Measurements from ENCODE around the gene NEDD1.

The NEDD1 gene

DNA sequence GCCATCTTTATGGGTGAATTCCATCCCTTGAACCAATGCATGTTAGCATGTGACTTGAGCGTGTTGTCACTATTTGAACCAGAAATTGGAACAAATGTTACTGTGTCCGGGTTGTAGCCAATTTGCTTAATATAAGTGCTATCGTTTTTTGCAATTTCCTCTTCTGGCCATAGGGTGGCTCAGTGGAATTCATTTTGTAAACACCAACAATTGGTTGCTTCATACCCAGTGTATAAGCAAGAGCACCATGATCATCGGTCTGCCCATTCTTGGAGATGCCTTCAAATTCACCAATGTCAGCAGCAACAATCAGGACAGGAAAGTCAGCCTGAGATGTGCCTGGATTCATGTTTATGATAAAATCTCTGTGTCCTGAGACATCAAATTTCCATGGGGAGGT lies 5.0 kb upstream of the NEDD1 start:
- no peak for DNase-seq

DNA sequence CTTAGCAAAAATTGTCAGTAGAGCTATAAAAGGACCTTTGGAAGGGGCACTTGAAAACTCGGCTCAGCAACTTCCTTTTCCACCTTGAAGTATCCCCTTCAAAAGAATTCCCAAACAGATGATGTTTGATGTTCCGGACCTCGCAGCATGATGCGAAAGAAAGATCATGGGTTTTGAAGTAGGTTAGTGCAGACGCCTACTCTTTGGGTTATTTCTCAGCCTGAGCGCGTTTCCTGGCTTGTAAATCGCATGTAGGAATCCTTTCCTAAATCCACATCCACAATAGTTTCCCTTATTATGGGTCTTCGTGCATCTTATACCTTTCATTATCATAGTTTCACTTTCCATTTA lies 584 bp upstream of the NEDD1 start:
- no peak for DNase-seq

DNA sequence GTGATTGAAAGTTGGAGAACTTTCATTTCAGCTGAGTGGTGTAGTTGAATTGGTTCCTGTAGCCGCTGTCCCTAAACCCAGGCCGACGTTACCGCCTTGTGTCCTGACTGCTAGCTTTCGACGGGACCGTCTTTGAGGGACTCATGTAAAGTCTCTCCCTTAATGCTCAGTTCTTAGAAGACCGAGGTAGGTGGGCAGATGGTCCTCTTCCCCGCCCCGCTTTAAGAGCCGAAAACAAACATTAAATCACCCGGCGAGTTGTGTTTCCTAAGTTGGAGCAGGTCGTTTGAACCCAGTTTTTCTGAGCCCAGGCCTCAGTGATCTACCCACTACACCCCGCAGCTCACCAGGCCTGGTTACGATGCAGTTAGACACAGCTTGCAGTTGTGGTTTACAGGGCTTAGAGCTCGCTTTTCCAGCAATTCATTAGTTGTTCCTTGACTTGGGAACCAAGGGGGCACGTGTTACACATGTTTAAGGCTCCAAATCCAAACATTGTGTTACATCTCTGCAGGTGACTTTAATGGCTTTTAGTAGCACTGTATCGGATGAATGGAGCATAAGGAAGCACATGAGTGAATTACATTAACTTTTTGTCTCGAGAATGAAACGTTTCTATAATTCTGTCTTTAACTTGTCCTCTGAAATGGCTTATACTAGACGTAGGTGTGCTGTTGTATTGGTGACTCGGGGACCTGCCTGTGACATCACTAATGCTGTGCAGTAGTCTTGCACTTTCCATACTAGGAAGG lies 790 bp downstream of the NEDD1 start:
- peak; percentile 21 for DNase-seq

DNA sequence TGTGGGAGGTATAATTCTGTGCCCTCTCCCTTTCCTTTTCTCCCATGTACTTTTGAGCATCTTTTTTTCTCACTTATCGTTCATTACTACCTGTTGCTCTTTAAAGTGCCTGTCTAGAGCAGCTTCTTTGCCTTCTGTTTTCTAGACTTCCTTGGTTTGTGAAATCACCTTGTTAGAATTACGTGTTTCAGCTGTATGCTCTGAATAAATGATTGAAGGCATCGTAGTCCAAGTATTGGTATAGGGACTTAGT lies 1.3 kb downstream of the NEDD1 start:
- DNase-seq = no peak

DNA sequence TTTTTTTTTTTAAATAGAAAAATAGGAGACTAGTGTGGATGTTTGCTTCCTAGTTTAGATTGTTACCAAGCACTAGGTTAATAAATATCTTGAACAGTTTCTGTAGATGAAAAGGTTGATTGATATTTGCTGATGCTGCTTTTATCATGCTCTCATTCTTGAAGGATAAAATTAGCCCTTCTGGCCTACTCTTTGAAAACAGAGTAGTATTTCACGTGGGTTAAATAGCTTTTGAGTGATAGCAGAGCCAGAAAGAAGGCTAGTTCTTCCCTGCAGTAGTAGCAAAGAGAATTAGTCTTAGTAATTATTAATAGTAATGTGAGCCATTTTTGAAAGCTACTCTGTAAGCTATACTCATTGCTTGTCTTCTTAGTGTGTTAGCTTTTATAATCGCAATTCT lies 5.2 kb downstream of the NEDD1 start:
- no peak for DNase-seq

DNA sequence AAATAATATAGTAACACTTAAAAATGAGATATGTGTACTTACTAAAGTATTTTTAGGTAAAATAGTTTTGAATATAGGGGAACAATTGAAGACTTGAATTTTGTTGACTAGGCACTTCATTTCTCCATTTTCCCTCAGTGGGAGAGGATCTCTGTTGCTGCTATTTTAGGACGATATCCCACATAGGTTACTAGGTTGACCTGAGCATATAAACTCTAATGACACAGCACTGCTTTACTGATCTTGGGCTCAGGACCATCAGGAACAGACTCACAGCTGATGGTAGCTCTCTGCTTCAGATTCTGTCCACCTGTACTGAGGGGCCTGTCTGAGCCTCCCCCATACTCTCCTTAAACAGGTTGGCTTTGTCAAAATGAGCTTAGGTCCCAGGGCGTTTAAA lies 5.9 kb downstream of the NEDD1 start:
- no peak for DNase-seq

DNA sequence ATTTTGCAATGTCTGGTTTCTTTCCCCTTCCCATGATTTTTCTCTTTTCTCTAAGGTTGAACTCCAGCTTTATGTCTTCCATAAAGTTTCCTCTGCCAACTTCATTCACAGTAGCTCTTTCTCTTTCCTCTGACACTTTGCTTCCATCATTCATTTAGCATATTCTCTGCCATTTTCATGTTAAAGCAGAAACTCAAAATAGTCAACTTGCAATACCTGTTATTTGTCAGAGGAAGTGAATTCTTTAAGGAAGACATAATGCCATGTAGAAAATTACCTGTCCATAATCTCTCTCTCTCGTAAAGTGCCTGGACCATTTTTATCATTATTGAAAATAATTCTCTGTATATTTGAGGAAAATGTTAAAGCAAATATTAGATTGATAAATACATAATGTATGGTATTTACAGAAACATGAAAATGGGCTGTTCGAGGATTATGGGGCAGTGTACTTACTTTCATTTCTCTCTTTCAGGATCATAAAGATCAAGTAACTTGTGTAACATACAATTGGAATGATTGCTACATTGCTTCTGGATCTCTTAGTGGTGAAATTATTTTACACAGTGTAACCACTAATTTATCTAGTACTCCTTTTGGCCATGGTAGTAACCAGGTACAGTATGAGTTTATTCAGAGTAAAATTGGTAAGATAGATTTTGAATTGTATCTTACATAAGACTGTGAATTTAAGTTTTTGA lies 12.6 kb downstream of the NEDD1 start:
- no peak for DNase-seq

DNA sequence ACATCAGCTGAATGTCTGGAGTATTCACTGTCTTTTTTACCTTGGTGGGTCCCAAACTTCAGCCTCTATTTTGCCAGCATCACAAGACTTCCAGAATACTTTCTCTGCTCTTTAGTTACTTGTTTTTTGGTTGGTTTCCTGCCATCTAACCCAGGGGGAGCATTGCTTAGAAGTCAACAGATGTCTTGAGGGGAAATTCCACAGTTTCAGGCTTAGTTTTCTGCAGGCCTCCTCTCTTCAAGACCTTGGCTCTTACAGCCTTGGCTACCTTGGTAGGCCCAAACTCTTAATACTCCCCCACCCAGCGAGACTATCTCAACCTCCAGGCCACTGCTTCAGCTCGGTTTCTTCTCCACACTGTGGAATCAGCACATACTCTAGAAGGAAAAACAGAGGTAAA lies 41.7 kb downstream of the NEDD1 start:
- DNase-seq = no peak

DNA sequence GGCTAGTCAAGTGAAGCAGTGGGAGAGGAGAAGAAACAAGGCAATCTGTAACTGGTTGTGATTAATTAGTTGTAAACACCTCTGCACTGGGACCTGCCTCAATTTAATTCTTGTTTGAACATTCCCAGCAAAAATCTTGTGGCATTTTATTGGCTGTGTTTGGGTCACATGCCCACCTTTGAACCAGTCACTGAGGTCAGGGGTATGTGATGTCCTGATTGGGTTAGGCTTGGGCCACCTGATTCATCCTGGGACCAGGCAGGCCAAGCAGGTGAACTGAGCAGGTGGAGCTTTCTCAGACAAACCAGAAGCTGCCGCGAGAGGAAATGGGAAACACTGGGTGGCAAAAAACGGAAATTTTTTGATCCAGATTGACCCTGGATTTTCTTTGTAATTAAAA lies 72.5 kb downstream of the NEDD1 start:
- DNase-seq = no peak

DNA sequence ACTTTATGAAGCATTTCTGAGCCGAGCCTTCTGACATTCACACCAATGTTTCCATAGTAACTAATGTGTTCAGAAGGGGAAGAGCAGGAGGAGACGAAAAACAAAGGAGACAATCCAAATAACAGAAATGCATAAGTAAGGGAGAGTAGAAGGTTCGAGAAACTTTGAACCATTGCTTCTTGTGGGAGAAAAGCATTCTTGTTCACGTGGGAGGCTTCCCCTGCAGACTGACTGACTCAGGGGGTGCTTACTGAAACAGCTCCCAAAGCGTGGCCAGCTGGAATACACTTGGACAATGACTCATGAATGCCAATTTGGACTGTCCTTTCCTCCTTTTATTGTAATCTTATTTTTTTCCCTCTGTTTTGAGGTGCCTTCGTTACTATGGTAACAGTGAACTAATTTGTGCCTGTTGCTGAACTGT lies 73.9 kb downstream of the NEDD1 start:
- DNase-seq = no peak

DNA sequence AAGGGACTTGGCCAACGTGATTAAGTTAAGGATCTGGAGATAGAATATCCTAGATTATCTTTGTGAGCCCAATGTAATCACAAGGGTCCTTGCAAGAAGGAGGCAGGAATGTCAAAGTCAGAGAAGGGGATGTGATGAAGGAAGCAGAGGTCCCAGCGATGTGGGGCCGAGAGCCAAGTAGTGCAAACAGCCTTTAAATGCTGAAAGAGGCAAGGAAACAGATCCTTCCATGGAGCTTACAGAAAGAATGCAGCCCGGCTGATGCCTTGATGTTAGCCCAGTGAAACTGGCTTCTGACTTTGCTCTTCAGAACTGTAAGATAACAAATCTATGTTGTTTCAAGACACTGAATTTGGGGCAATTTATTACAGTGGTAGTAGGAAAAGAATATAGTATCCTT lies 74.9 kb downstream of the NEDD1 start:
- DNase-seq = no peak

DNA sequence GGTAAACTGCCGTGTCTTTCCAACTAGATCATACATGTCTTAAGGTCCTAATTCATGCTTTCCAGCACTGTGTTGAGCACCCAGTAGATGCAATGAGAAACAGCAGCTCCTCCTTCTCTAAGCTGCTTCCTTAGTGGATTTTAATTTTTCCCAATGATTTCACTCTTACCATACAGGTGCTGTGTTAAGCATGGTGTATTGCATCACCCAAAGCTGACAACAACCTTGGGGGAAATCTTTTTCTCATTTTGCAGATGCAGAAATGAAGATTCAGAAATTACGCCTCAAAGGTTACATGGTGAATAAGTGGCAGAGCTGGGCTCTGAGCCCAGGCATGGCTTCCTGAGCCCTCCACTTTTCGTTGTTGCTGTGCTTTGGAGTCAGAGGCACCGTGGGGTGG lies 75.6 kb downstream of the NEDD1 start:
- DNase-seq = no peak

DNA sequence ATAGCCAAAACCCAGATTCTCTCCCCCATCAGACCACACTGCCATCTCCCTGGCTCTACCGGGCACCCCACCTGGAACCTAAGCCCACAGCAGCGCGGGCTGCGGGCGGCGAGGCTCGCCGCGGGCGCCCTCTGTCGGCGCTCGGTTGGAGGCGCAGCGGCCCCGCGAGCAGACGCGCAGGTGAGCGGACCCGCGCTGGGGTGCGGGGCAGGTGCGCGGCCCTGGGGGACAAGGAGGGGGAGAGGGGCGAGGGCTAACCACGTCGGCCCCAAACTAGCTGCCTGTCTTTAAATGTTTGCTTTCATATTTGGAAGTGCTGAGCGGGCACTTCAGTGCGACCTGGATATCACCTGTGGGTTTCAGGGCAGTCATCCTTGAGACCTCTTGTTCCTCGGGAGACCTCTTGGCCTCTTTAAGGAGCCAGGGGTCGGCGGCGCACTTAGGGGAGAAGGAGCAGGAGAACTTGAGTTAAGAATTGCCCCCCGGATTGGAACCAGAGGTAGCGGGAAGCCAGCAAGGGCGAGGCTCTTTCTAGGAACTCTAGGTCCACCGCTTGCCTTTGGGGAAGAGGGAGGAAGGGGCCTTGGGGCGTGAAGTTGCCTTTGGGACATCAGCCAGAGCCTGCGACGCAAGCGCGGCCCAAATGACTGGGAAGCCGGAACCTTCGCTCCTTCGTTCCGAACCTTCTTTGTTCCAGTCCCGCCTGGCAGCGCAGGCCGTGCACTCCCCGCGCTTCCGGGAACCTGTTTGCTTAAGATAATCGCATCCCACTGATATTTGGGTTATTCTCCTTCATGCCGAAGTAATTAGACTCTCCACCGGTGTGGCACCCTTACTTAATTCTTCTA lies 78.7 kb downstream of the NEDD1 start:
- DNase-seq = peak; percentile 54

DNA sequence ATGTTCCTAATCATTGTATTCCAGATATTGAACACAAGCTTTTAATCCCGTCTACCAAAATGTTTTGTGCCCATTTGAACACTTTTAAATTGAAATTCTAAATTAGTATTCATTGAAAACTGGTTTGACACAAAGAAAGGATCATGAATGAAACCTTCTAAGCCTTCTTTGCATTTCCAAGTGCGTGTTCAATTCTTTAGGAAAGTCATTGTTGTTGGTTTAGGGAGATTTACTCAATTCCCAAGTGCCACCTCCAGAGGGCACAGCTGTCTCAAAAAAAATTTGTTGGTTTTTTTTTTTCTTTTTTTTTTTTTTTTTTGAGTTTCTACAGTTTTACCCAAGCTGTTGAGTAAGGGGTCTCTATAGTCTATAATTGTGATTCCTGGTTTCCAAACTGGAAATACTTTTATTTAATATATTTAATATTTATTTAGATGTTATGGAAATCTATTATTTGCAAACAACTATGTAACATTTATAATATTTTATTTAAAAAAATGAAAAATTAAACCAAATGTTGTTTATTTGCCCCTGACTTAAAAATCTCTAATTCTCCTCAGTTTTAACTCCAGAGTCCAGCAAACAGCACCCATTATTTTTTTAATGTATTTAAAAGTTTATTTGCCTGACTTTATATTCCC lies 79.9 kb downstream of the NEDD1 start:
- peak; percentile 9 for DNase-seq

DNA sequence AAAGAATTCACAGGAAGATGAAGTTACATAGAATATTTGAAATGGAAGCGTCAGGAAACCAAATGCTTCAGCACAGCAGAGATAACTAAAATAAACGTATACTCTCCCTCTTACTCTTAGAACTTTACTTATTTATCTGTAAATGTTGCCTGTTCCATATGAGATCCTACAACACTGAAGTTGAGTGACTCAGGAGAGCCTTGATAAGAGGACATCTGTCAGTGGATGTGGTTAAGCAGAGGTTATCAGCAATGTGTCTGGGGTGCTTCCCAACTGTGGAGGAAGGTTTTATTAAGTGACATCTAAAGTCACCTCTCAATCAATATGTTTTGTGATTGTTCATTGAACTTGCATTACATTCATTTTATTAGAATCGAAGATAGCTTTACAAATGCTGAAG lies 81.9 kb downstream of the NEDD1 start:
- DNase-seq = no peak

DNA sequence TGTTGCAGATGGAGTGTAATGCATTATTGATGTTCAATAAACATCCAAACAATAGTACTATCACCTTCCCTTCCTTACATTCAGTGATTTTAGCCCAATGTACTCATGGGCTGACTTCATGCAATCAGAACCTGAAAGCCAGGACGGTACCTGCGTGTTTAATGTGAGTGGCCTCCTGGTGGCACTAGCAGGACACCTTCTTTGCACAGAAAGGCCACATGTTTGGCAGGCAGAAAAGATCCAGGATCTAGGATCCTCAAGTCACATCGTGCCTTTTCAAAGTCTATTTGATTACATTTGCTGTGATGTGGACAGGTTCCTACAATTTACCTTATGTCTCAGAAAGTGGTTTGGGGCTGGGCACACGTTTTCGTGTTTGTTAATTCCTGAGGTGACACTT lies 82.9 kb downstream of the NEDD1 start:
- no peak for DNase-seq

DNA sequence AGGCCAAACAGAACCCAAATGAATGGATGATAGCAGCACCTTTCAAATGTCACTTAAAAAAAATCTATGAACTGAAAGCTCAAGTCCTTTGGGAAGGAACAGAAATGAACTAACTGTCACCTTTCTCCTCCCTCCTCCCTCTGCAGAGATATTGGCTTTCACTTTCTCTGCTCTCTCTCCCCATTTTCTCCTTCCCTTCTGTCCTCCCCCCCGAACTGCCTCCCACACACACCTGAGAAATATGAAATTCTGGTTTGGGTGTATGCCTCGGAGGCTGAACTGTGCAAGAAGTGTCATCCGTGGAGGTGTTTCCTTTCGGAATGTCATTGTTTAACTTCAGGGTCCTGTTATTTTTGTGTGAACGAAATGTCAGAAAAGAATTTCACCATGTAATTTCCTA lies 87.8 kb downstream of the NEDD1 start:
- no peak for DNase-seq

DNA sequence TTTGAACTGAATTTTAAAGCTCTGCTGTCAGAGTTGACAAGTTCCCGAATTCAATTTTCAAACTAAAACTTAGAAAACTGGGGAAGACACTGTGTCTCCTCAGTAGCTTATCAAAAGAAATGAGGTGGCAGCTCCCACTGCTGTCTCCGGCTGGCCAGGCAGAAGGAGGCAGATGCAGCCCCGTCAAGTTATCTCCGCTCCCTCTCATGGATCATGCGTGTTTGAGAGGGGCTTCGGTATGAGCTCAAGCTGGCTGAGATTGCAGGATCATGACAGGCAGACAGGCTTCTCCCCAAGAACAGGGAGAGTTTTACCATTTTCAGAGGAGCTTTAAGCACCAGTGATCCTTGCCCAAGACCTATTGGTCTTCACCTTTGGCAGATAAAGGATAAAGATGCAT lies 88.8 kb downstream of the NEDD1 start:
- no peak for DNase-seq

DNA sequence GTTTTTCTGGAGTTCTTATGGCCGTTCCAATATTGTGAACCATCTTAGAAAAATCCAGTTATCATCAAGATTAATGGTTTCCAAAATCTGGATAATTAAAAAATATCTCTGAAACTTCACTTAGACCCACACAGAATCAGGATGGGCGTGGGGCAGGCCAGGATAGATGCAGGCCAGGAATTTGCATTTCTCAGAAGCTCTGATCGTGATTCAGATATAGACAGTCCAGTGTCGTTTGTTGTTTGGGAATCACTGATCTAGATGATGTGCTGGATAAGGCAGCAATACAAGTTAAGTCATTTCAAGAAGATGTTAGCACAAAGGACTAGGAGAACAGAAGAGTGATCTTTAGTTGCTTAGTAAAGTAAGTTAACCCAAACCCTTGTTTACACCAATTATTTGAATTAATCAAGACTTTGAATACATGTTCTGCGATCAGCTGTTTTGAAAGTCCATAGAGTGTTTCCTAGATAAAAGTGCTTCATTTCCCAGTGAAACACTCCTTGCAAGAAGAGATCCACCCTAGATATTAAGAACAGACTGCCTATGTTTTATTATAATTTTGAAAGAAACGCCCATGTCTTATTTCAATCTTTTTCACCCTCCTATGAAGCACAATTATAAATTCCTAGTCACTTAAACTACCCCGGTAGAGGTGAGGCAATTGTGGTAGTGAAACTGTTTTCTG lies 90.9 kb downstream of the NEDD1 start:
- no peak for DNase-seq

DNA sequence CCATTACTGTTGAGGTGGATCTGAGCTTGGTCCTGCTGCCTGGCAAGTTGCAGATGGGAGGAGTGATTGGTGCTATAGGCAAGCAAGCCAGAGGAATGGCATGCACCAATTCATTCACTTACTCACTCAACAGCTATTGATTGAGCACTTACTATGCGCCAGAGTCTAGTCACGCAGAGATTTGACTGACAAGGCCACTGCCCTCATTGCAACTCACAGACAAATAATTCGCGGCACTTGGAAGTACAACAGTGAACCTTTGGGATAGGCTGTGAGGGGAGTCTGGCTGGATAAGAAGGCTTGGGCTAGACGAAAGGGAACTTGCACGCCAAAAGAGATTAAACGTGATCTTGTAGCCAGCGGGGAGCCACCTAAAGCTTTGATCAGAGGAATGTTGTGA lies 96.2 kb downstream of the NEDD1 start:
- DNase-seq = no peak

Measured in CD4-positive, alpha-beta T cell treated with Interleukin-17A for 4 hours (primary cell).